Fibroblast of skin of scalp (primary cell): Measurements from ENCODE around the gene ERBIN.
"Not testable (repeated sequence)": the region's sequence is repeated elsewhere in the genome, so short reads cannot be mapped to it uniquely, and the experiment has no call there.

Experiments
- DNase-seq: peaks from one replicate; pipeline ENCODE4 v3.0.0-alpha.2; 2013

Gene ERBIN

GRCh38 chr5:65919773-65920172 lies 6.6 kb upstream of the ERBIN start:
- peak; percentile 64 for DNase-seq

- no peak for DNase-seq
Observed at GRCh38 chr5:65923339-65923738, 3.0 kb upstream of the ERBIN start.

- no peak for DNase-seq
Observed at GRCh38 chr5:65924366-65925043, 1.9 kb upstream of the ERBIN start.

GRCh38 chr5:65925044-65925600 lies 1.3 kb upstream of the ERBIN start:
- DNase-seq: peak; percentile 70

GRCh38 chr5:65925601-65926275 lies 637 bp upstream of the ERBIN start:
- peak; percentile 94 for DNase-seq

GRCh38 chr5:65926893-65927292 lies 518 bp downstream of the ERBIN start:
- no peak for DNase-seq

GRCh38 chr5:65927503-65928321 lies 1.3 kb downstream of the ERBIN start:
- DNase-seq: peak; percentile 67

GRCh38 chr5:65928322-65928752 lies 2.0 kb downstream of the ERBIN start:
- DNase-seq: no peak

- no peak for DNase-seq
Observed at GRCh38 chr5:65928860-65929259, 2.5 kb downstream of the ERBIN start.

GRCh38 chr5:65932676-65933075 lies 6.3 kb downstream of the ERBIN start:
- no peak for DNase-seq

- DNase-seq: no peak
Observed at GRCh38 chr5:65933295-65933694, 6.9 kb downstream of the ERBIN start.

GRCh38 chr5:65938256-65938655 lies 11.9 kb downstream of the ERBIN start:
- DNase-seq: no peak

- no peak for DNase-seq
Observed at GRCh38 chr5:65943771-65944170, 17.4 kb downstream of the ERBIN start.

- peak; percentile 30 for DNase-seq
Observed at GRCh38 chr5:65946198-65946745, 19.9 kb downstream of the ERBIN start.

- DNase-seq: no peak
Observed at GRCh38 chr5:65948115-65948747, 21.9 kb downstream of the ERBIN start.

- DNase-seq: no peak
Observed at GRCh38 chr5:65951330-65951729, 25.0 kb downstream of the ERBIN start.

GRCh38 chr5:65952259-65952658 lies 25.9 kb downstream of the ERBIN start:
- no peak for DNase-seq

GRCh38 chr5:65954200-65954599 lies 27.8 kb downstream of the ERBIN start:
- no peak for DNase-seq

- peak; percentile 46 for DNase-seq
Observed at GRCh38 chr5:65955746-65956145, 29.4 kb downstream of the ERBIN start.

- not testable (repeated sequence) for DNase-seq
Observed at GRCh38 chr5:65957703-65958102, 31.3 kb downstream of the ERBIN start.

GRCh38 chr5:65961633-65962032 lies 35.3 kb downstream of the ERBIN start:
- peak; percentile 58 for DNase-seq
